ENCODE results near the gene ACOXL. TPM values are rescaled to one million over a fixed set of nuclear protein-coding genes. Genes with fewer than 3 reads are reported as not detected.
"Not testable (repeated sequence)": the region's sequence is repeated elsewhere in the genome, so short reads cannot be mapped to it uniquely, and the experiment has no call there.

ACOXL gene
- total RNA-seq, 2 experiments from 2014 or later, result not detected

DNA sequence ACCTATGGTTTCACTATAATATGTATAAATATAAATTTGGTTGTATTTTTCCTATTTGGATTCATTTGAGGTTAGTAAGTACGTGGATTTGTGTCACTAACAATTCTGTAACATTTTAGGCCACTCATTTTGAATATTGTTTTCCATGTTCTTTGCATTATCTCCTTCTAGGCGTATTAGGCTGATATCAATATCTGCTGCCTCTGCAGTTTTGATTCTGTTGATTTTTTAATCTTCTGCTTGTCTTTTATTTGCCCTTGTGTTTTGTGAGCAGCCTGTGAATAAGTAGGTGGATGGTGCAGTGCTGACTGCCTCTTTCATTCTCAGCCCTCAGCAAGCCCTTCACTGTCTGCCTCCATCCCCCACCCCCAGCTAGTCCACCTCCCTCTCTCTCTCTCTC is 222.7 kb downstream of the ACOXL start:
- no peaks in the 10 kb centered on the region for H3K9me3 Mint-ChIP-seq
- no peaks in the 10 kb centered on the region for H3K4me1 Mint-ChIP-seq (ENCODE audit: low read depth)
- no peak for DNase-seq
- H3K27ac Mint-ChIP-seq, result no peak overlapping the region
- H3K27me3 Mint-ChIP-seq (ENCODE audit: low read depth), result no peaks in the 10 kb centered on the region
- intact Hi-C loops (cut with micrococcal nuclease), result no loop called here
- H3K4me3 Mint-ChIP-seq, result no peak overlapping the region
- no peaks in the 10 kb centered on the region for H3K36me3 Mint-ChIP-seq (ENCODE audit: low read depth)
- CTCF ChIA-PET, result no interaction called here

DNA sequence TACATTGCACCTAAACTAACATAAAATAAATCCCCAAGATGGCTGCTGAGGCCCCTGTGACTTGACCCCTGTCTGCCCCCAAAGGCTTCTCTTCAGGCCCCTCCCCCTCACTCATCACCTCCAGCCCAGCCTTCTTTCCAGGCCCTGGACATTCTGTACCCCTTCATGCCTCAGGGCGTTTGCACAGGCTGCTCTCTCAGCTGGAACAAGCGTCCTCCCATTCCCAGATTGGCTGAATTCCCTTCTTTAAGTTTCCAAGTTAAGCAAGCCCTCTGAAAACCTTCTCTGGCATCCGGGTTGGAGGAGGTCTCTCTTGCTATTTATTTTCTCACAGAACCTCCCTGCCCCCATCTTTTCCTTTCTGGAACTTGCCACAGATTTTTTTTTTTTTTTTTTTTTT is 223.2 kb downstream of the ACOXL start:
- CTCF ChIA-PET, result no interaction called here
- Mint-ChIP-seq H3K27ac (no peak overlapping the region), H3K4me3 (no peak overlapping the region), H3K36me3 (ENCODE audit: low read depth) (no peaks in the 10 kb centered on the region), H3K9me3 (no peaks in the 10 kb centered on the region), H3K27me3 (ENCODE audit: low read depth) (no peaks in the 10 kb centered on the region), H3K4me1 (ENCODE audit: low read depth) (no peaks in the 10 kb centered on the region)
- intact Hi-C loops (cut with micrococcal nuclease), result no loop called here
- DNase-seq, result no peak

DNA sequence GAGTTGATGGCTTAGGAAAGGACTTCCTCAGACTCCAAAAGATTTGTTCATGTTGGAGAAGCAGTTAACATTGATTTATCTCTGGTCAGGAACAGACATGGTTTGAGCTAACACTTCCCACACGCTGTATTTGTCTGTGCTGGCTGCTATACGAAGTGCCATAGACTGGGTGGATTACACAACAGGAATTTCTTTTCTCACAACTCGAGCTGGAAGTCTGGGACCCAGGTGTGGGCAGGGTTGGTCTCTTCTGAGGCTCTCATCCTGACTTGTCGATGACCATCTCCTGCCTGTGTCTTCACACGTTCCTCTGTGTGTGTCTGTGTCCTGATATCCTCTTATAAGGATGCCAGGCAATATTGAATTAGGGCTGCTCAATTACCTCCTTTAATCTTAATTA is 224.9 kb downstream of the ACOXL start:
- Mint-ChIP-seq H3K4me3 (no peak overlapping the region), H3K27ac (no peak overlapping the region), H3K9me3 (no peaks in the 10 kb centered on the region), H3K36me3 (ENCODE audit: low read depth) (no peaks in the 10 kb centered on the region), H3K4me1 (ENCODE audit: low read depth) (no peaks in the 10 kb centered on the region), H3K27me3 (ENCODE audit: low read depth) (no peaks in the 10 kb centered on the region)
- intact Hi-C loops (cut with micrococcal nuclease), result no loop called here
- DNase-seq, result no peak
- CTCF ChIA-PET, result no interaction called here

DNA sequence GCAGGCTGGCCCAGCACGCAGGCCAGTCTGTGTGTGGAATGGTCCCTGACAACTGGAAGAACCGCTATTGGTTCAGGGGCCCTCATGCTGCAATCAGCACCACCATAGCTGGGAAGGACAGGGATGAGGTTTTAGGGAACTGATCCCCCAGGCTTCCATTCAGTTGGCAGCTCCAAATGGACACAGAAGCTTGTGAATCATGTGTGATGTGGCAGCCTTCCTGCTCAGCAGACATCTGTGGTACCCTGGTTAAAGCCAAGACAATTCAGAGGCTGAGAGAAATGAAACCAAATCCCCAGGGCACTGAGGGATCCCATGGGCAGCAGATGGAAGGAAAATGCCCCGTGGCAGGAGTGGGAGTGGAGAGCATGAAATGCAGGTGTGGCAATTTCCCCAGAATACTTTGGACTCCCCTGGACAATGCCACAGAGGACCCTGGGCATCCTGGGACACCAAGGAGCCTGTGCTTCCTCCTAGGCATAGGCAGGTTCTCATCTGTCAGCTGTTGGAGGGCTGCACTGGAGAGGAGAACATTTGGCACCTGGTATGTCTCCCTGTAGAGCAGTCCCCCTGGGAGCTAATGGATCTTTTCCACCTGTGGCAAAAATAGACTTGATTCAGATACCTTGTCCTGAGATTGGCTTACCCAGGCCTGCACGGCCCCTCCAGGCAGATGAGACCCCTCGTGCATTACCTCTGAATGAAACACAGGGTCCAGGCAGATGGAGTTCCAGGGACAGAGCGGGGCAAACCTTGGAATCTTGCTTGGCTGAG is 226.2 kb downstream of the ACOXL start:
- CTCF ChIA-PET, result no interaction called here
- intact Hi-C loops (cut with micrococcal nuclease), result no loop called here
- Mint-ChIP-seq H3K4me1 (ENCODE audit: low read depth) (no peaks in the 10 kb centered on the region), H3K27ac (no peak overlapping the region), H3K36me3 (ENCODE audit: low read depth) (no peaks in the 10 kb centered on the region), H3K9me3 (no peaks in the 10 kb centered on the region), H3K27me3 (ENCODE audit: low read depth) (peaks cover 6% of the 10 kb centered on the region), H3K4me3 (no peak overlapping the region)
- no peak for DNase-seq

DNA sequence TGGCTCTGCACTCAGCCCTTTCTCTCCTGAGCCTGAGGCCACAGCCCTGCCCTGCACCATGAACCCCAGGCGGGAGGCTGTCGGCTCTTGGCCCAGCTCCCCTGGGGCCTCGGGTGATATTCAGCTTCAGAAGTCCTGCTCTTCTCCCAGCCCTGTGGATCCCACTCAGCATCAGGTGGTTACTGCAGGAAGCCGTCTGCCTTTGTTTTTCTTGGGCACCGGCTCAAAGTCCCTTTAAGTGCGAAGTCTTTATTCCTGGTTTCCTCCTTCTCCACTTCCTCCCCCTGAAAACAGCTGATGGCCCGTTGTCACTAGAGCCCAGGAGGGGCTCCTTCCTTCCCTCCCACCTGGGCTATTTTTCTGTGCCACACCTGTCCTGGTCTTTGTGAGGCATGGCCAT is 226.8 kb downstream of the ACOXL start:
- CTCF ChIA-PET, result interaction anchor here (0.8 kb wide), 1 partner anchor 147 kb away, joined by 3 read pairs; no protein-coding TSS in a partner anchor

DNA sequence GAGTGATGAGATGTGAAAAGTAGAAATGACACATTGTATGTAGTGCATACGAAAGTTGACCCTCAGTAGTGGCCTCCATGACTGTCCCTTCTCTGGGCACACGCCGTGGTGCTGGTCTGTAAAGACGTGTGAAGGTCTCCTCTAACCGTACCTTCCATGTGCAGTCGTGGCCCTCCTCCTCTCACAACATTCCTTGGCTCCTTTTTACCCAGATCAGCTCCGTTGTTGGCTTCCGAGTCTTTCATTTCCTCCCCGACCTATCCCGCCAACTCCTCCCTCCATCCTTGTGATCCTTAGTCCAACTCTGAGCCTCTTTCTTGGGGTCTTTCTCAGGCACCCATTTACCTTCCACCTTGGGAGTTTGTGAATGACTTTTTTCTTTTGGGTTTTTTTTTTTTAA is 227.9 kb downstream of the ACOXL start:
- Mint-ChIP-seq H3K36me3 (ENCODE audit: low read depth) (no peaks in the 10 kb centered on the region), H3K27ac (no peak overlapping the region), H3K9me3 (no peaks in the 10 kb centered on the region), H3K4me3 (no peak overlapping the region), H3K4me1 (ENCODE audit: low read depth) (no peaks in the 10 kb centered on the region), H3K27me3 (ENCODE audit: low read depth) (peaks cover 6% of the 10 kb centered on the region)
- CTCF ChIA-PET, result no interaction called here
- intact Hi-C loops (cut with micrococcal nuclease), result no loop called here
- DNase-seq, result no peak

More for the DNA sequence above, 226.8 kb downstream of the ACOXL start:
- Mint-ChIP-seq H3K4me3 (no peak overlapping the region), H3K36me3 (ENCODE audit: low read depth) (no peaks in the 10 kb centered on the region), H3K27ac (no peak overlapping the region), H3K27me3 (ENCODE audit: low read depth) (peaks cover 6% of the 10 kb centered on the region), H3K4me1 (ENCODE audit: low read depth) (no peaks in the 10 kb centered on the region), H3K9me3 (no peaks in the 10 kb centered on the region)
- intact Hi-C loops (cut with micrococcal nuclease), result no loop called here
- no peak for DNase-seq

DNA sequence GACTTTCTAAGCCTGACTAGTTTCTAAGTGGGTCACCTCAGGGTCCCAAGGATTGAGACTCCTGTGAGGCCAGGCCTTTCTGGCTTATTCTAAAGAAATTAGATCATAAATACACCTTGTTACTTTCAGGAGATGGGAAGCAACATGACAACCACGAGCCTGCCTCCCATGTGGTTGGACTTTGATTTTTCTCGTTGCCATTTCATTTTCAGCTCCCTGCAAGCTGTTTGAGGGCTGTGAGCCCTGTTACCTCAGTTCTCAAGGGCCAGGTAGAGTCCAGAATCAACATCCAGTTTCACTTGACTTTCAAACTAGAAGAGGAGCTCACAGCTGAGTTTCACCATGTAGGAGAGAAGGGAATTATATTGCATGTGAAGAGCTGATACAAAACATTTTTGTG is 228.6 kb downstream of the ACOXL start:
- no peaks in the 10 kb centered on the region for H3K4me1 Mint-ChIP-seq (ENCODE audit: low read depth)
- no peak overlapping the region for H3K4me3 Mint-ChIP-seq
- H3K9me3 Mint-ChIP-seq, result no peaks in the 10 kb centered on the region
- no peak overlapping the region for H3K27ac Mint-ChIP-seq
- no peaks in the 10 kb centered on the region for H3K36me3 Mint-ChIP-seq (ENCODE audit: low read depth)
- peaks cover 6% of the 10 kb centered on the region for H3K27me3 Mint-ChIP-seq (ENCODE audit: low read depth)
- DNase-seq, result no peak
- CTCF ChIA-PET, result no interaction called here
- intact Hi-C loops (cut with micrococcal nuclease), result no loop called here

DNA sequence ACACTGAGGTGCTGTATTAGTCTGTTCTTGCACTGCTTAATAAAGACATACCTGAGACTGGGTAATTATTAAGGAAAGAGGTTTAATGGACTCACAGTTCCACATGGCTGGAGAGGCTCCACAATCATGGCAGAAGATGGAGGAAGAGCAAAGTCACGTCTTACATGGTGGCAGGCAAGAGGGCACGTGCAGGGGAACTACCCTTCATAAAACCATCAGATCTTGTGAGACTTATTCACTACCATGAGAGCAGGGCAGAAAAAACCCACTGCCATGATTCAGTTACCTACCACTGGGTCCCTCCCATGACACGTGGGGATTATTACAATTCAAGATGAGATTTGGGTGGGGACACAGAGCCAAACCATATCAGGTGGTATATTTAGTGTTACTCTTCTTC is 229.3 kb downstream of the ACOXL start:
- H3K4me3 Mint-ChIP-seq; CTCF ChIA-PET; intact Hi-C loops (cut with micrococcal nuclease); H3K27ac Mint-ChIP-seq; H3K36me3 Mint-ChIP-seq (ENCODE audit: low read depth); H3K27me3 Mint-ChIP-seq (ENCODE audit: low read depth); H3K9me3 Mint-ChIP-seq; H3K4me1 Mint-ChIP-seq (ENCODE audit: low read depth); DNase-seq: not testable (repeated sequence)

DNA sequence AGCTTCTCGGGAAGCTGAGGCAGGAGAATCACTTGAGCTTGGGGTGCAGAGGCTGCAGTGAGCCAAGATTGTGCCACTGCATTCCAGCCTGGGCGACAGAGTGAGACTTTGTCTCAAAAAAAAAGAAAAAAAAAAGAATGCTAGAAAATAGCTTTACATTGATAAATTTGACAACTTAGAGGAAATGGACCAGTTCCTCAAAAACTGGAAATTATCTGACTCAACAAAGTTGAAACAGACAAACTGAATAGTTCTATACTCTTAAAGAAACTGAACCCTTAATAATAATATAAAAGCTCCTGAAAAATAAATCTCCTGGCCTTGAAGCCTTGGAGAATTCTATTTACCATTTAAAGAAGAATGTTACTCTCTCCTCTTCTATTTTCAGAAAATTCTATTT is 237.3 kb downstream of the ACOXL start:
- CTCF ChIA-PET, result no interaction called here
- peaks cover 7% of the 10 kb centered on the region for H3K9me3 Mint-ChIP-seq
- no peaks in the 10 kb centered on the region for H3K36me3 Mint-ChIP-seq (ENCODE audit: low read depth)
- H3K27ac Mint-ChIP-seq, result no peak overlapping the region
- H3K4me1 Mint-ChIP-seq (ENCODE audit: low read depth), result no peaks in the 10 kb centered on the region
- H3K4me3 Mint-ChIP-seq, result no peak overlapping the region
- intact Hi-C loops (cut with micrococcal nuclease), result no loop called here
- DNase-seq, result no peak
- H3K27me3 Mint-ChIP-seq (ENCODE audit: low read depth), result peaks cover 12% of the 10 kb centered on the region

DNA sequence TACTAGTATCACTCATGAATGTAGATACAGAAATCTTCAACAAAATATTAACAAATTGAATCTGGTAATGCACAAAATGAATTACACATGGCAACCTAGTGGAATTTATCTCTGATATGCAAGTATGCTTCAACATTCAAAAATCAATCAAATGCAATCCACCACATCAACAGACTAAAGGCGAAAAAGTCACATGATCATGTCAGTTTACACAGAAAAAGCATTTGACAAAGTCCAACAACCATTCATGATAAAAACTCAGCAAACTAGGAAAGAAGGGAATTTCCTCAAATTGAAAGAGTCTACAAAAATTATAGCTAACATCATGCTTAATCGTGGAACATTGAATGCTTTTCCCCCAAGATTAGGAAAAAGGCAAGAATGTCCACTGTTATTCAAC is 237.8 kb downstream of the ACOXL start:
- no peak overlapping the region for H3K27ac Mint-ChIP-seq
- H3K9me3 Mint-ChIP-seq, result peaks cover 7% of the 10 kb centered on the region
- H3K27me3 Mint-ChIP-seq (ENCODE audit: low read depth), result peaks cover 12% of the 10 kb centered on the region
- H3K4me1 Mint-ChIP-seq (ENCODE audit: low read depth), result no peaks in the 10 kb centered on the region
- no peak overlapping the region for H3K4me3 Mint-ChIP-seq
- H3K36me3 Mint-ChIP-seq (ENCODE audit: low read depth), result no peaks in the 10 kb centered on the region
- DNase-seq, result no peak
- CTCF ChIA-PET, result no interaction called here
- intact Hi-C loops (cut with micrococcal nuclease), result no loop called here

DNA sequence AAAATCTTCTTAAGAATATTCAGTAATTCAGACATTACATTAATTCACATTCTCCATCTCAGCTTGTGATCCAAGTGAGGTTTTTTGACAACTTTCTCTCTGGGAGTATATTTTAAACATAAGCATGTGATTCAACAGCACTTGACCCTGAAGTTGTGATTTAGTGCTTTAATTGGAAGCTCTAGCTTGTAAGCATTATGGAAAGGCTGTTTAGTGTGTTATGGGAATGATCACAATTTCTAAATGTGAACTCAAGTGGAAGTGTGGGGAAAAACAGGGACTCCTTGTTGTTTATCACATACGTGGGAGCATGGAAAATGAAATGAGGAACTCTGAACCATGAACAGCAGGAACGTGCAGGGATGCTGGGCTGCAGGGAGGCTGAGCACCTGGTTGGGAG is 239.4 kb downstream of the ACOXL start:
- intact Hi-C loops (cut with micrococcal nuclease), result no loop called here
- peaks cover 7% of the 10 kb centered on the region for H3K9me3 Mint-ChIP-seq
- H3K4me1 Mint-ChIP-seq (ENCODE audit: low read depth), result no peaks in the 10 kb centered on the region
- no peak for DNase-seq
- H3K4me3 Mint-ChIP-seq, result no peak overlapping the region
- H3K27ac Mint-ChIP-seq, result no peak overlapping the region
- H3K36me3 Mint-ChIP-seq (ENCODE audit: low read depth), result no peaks in the 10 kb centered on the region
- peaks cover 12% of the 10 kb centered on the region for H3K27me3 Mint-ChIP-seq (ENCODE audit: low read depth)
- CTCF ChIA-PET, result no interaction called here

DNA sequence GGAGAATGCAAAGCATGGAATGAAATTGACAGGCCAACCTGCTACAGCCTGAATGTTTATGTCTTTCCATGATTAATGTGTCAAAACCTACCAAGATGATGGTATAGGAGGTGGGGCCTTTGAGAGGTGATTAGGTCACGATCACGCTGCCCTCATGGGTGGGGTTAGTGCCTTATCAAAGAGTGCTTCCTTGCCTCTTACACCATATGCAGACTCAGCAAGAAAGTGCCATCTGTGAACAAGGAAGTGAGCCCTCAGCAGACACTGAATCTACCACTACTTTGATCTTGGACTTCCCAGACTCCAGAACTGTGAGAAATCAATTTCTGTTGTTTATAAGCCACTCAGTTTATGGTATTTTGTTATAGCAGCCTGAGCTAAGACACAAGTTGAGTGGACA is 240.9 kb downstream of the ACOXL start:
- Mint-ChIP-seq H3K9me3 (peaks cover 7% of the 10 kb centered on the region), H3K4me3 (no peak overlapping the region), H3K36me3 (ENCODE audit: low read depth) (no peaks in the 10 kb centered on the region), H3K27ac (no peak overlapping the region), H3K27me3 (ENCODE audit: low read depth) (peaks cover 12% of the 10 kb centered on the region), H3K4me1 (ENCODE audit: low read depth) (no peaks in the 10 kb centered on the region)
- intact Hi-C loops (cut with micrococcal nuclease), result no loop called here
- no peak for DNase-seq
- CTCF ChIA-PET, result no interaction called here

DNA sequence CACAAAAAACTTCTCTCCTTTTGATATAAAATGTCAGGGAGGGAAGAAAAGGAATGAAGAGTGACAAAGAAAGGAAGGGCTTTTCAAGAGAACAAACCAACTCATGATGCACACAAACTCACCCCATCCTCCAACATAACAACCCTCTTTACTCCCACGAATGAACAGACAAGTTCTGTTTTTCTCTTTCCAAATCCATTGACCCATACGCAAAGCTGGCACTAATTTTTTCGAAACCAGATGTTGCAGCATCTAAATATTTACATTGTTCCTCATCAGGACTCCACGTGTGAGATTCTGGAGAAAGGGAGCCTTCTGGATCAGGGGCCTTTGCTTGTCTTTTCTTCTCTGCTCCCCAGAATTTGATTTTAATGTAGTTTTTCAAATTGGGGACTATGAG is 245.0 kb downstream of the ACOXL start:
- H3K4me1 Mint-ChIP-seq (ENCODE audit: low read depth), result no peaks in the 10 kb centered on the region
- no peak for DNase-seq
- H3K36me3 Mint-ChIP-seq (ENCODE audit: low read depth), result no peaks in the 10 kb centered on the region
- peaks cover 2% of the 10 kb centered on the region for H3K9me3 Mint-ChIP-seq
- no peak overlapping the region for H3K4me3 Mint-ChIP-seq
- peaks cover 6% of the 10 kb centered on the region for H3K27me3 Mint-ChIP-seq (ENCODE audit: low read depth)
- CTCF ChIA-PET, result no interaction called here
- intact Hi-C loops (cut with micrococcal nuclease), result no loop called here
- H3K27ac Mint-ChIP-seq, result no peak overlapping the region
